HepG2 (cell line): ENCODE measurements around the gene TFAP2A. TPM values are rescaled to one million over a fixed set of nuclear protein-coding genes. Genes with fewer than 3 reads are reported as not detected.

Source experiments
- ATAC-seq: fragments of 200-7000 bp; cut with Tn5 transposase; 3 replicates; pipeline ENCODE4 v1.9.1; 2020; ENCODE audit warnings: mild to moderate bottlenecking, moderate library complexity
- BruUV-seq: library from RNA; stranded (reverse); fragments of 400-500 nt; replicated peaks from 2 replicates; lab custom pipeline; 2021; lab: Mats Ljungman, UMichigan
- CTCF ChIA-PET: fragments of 300-600 bp; formaldehyde crosslinking; extraction: SDS; loops from one replicate; lab custom pipeline; 2021; ENCODE audit warnings: low total read pairs, inconsistent platforms, low intra/inter-chr PET ratio; lab: Yijun Ruan, JAX
- POLR2A ChIA-PET: fragments of 350-600 bp; sonication (Branson Sonifier 250); formaldehyde crosslinking; loops from one replicate; lab custom pipeline; 2020; ENCODE audit warnings: antibody characterized with exemption, inconsistent platforms; lab: Yijun Ruan, JAX
- DNase-seq: peaks from one replicate; pipeline ENCODE4 v3.0.0-alpha.2; 2015; ENCODE audit warnings: low spot score
- FAIRE-seq: peaks from 3 replicates; lab custom pipeline; 2011; peaks lifted over from hg19 to GRCh38; lab: Jason Lieb, UNC
- H2AFZ ChIP-seq: one replicate; pipeline ENCODE4 v1.6.1; 2011; ENCODE audit warnings: low read length, inconsistent platforms
- H3K27ac ChIP-seq: fragments of 300-600 bp; 3 replicates; pipeline ENCODE4 v1.8.0; 2011; ENCODE audit warnings: mixed run types, mild to moderate bottlenecking, mixed read lengths, low read length, inconsistent platforms; ENCODE audit not compliant: insufficient read depth; ENCODE audit errors: extremely low read length
- H3K27me3 ChIP-seq, 2 experiments: fragments of 200-600 bp in 1 of 2; 2 replicates in 1 of 2; 3 replicates in 1 of 2; pipeline versions ENCODE4 v1.6.0 to v1.8.0; 2011; ENCODE audit warnings: low read length in 2 of 2, mild to moderate bottlenecking in 2 of 2, moderate library complexity in 2 of 2, inconsistent platforms in 1 of 2; ENCODE audit not compliant: insufficient read depth in 2 of 2, control insufficient read depth in 1 of 2
- H3K36me3 ChIP-seq, 2 experiments: fragments of 200-600 bp in 1 of 2; replicated peaks in 1 of 2; 2 replicates in 1 of 2; 3 replicates in 1 of 2; pipeline versions ENCODE4 v1.5.1 to v1.8.0; 2011; ENCODE audit warnings: low read length in 2 of 2, inconsistent platforms in 1 of 2; ENCODE audit not compliant: insufficient read depth in 2 of 2, control insufficient read depth in 1 of 2
- H3K4me1 ChIP-seq: 2 replicates; pipeline ENCODE4 v1.5.1; 2012; ENCODE audit warnings: low read length, inconsistent platforms; ENCODE audit not compliant: insufficient read depth
- H3K4me2 ChIP-seq: 2 replicates; pipeline ENCODE4 v1.6.0; 2011; ENCODE audit warnings: low read depth, low read length, inconsistent platforms
- H3K4me3 ChIP-seq, 3 experiments: fragments of 200-600 bp in 1 of 3; sonication (generic), shearing (Covaris generic) in 1 of 3; replicated peaks in 1 of 3; 2 replicates each; pipeline ENCODE4 v1.5.1; 2011 to 2016; ENCODE audit warnings: low read length in 3 of 3, inconsistent platforms in 2 of 3, low read depth in 2 of 3, mild to moderate bottlenecking in 2 of 3, control low read depth in 1 of 3, mixed read lengths in 1 of 3; ENCODE audit not compliant: insufficient read depth in 1 of 3
- H3K79me2 ChIP-seq: one replicate; pipeline ENCODE4 v1.6.1; 2011; ENCODE audit warnings: low read length, inconsistent platforms; ENCODE audit not compliant: insufficient read depth
- H3K9ac ChIP-seq: 2 replicates; pipeline ENCODE4 v1.6.0; 2011; ENCODE audit warnings: mild to moderate bottlenecking, low read depth, low read length, inconsistent platforms; ENCODE audit not compliant: insufficient read depth
- H3K9me3 ChIP-seq: 2 replicates; pipeline ENCODE4 v1.5.1; 2012; ENCODE audit warnings: mild to moderate bottlenecking, low read length
- H4K20me1 ChIP-seq: 2 replicates; pipeline ENCODE4 v1.6.0; 2011; ENCODE audit warnings: inconsistent platforms, mild to moderate bottlenecking, low read length, moderate library complexity; ENCODE audit not compliant: insufficient read depth
- BRCA1 ChIP-seq: sonication (generic); formaldehyde crosslinking; IDR thresholded peaks from 2 replicates; pipeline ENCODE4 v1.4.0; 2020; ENCODE audit warnings: missing genetic modification reagents
- BRF2 ChIP-seq: sonication (generic); formaldehyde crosslinking; IDR thresholded peaks from 2 replicates; pipeline ENCODE4 v1.8.1; 2022; ENCODE audit warnings: mild to moderate bottlenecking, missing genetic modification reagents
- KDM3A ChIP-seq: IDR thresholded peaks from 2 replicates; pipeline ENCODE4 v1.6.1; 2018; ENCODE audit warnings: low read depth, missing compliant biosample characterization
- KLF12 ChIP-seq: sonication (generic); formaldehyde crosslinking; IDR thresholded peaks from 2 replicates; pipeline ENCODE4 v1.4.0; 2020; ENCODE audit warnings: missing genetic modification reagents, borderline replicate concordance
- MEIS1 ChIP-seq: sonication (generic); formaldehyde crosslinking; IDR thresholded peaks from 2 replicates; pipeline ENCODE4 v1.9.0; 2021; ENCODE audit warnings: mild to moderate bottlenecking, missing genetic modification reagents, moderate library complexity, borderline replicate concordance
- PAWR ChIP-seq: sonication (generic); formaldehyde crosslinking; IDR thresholded peaks from 2 replicates; pipeline ENCODE4 v1.4.0; 2020; ENCODE audit warnings: missing genetic modification reagents, mild to moderate bottlenecking, borderline replicate concordance
- RBAK ChIP-seq: sonication (generic); formaldehyde crosslinking; IDR thresholded peaks from 2 replicates; pipeline ENCODE4 v1.5.1; 2020; ENCODE audit warnings: mild to moderate bottlenecking, missing genetic modification reagents
- SOX13 ChIP-seq, 3 experiments: fragments of 450-650 bp in 1 of 3; sonication (generic) in 1 of 3; formaldehyde crosslinking in 1 of 3; IDR thresholded peaks in 2 of 3; conservative IDR thresholded peaks in 1 of 3; 2 replicates each; pipeline versions ENCODE4 v1.5.0 to v1.6.1; 2016 to 2020; ENCODE audit warnings: antibody characterized with exemption in 1 of 3, mild to moderate bottlenecking in 1 of 3, missing compliant biosample characterization in 1 of 3, missing genetic modification reagents in 1 of 3, moderate library complexity in 1 of 3
- SP1 ChIP-seq, 2 experiments: fragments of 450-650 bp in 1 of 2; sonication (generic) in 1 of 2; formaldehyde crosslinking in 1 of 2; IDR thresholded peaks; 2 replicates each; pipeline versions ENCODE4 v1.4.0 to v1.6.1; 2016 to 2020; ENCODE audit warnings: missing genetic modification reagents in 1 of 2
- ZC3H13 ChIP-seq: sonication (generic); formaldehyde crosslinking; IDR thresholded peaks from 2 replicates; pipeline ENCODE4 v1.8.1; 2023; ENCODE audit warnings: mild to moderate bottlenecking, missing genetic modification reagents, moderate library complexity
- ZNF12 ChIP-seq: sonication (generic); formaldehyde crosslinking; IDR thresholded peaks from 2 replicates; pipeline ENCODE4 v1.5.0; 2020; ENCODE audit warnings: missing genetic modification reagents
- ZNF766 ChIP-seq: sonication (generic); formaldehyde crosslinking; IDR thresholded peaks from 2 replicates; pipeline ENCODE4 v1.5.0; 2020; ENCODE audit warnings: missing genetic modification reagents, borderline replicate concordance
- ZUFSP ChIP-seq: sonication (generic); formaldehyde crosslinking; IDR thresholded peaks from 2 replicates; pipeline ENCODE4 v1.9.0; 2021; ENCODE audit warnings: missing genetic modification reagents, mild to moderate bottlenecking, borderline replicate concordance
- WGBS: methylation state at CpG from one replicate; pipeline ENCODE4 v1.1.6; 2017; ENCODE audit warnings: low lambda C conversion rate; 5-methylcytosine and 5-hydroxymethylcytosine counted together
- in situ Hi-C: cut with HindIII; loops from 2 replicates; pipeline ENCODE4 v1.10.0; 2017; ENCODE audit warnings: low pct_unique_long_range_greater_than_20kb; ENCODE audit not compliant: extremely low pct_ligation_motif_present
- intact Hi-C: fragments of 100-400 bp; cut with micrococcal nuclease; formaldehyde crosslinking; loops from one replicate; pipeline ENCODE4 v1.10.0; 2022; ENCODE audit not compliant: unreplicated experiment
- polyA plus RNA-seq, 8 experiments: library from polyadenylated mRNA; depleted of rRNA in 3 of 8; stranded (reverse) in 7 of 8; unstranded in 1 of 8; fragments of >200 nt; fragmentation: Illumina TruSeq in 4 of 8; extraction: Trizol in 4 of 8; gene quantifications; 2 replicates each; pipeline versions ENCODE4 v1.2.1 to v1.2.3, GENCODE V29; 2011 to 2016; ENCODE audit warnings: low read depth in 4 of 8, missing spikeins in 1 of 8, mixed read lengths in 1 of 8; ENCODE audit not compliant: insufficient read depth in 1 of 8
- total RNA-seq, 5 experiments: library from RNA; depleted of rRNA; stranded (reverse); fragments of >200 nt; fragmentation: Illumina TruSeq; extraction: Trizol; gene quantifications; 2 replicates each; pipeline ENCODE4 v1.2.3, GENCODE V29; 2016; ENCODE audit warnings: low read depth in 1 of 5

TFAP2A gene
- total and polyA plus RNA-seq, 2 of the 13 experiments (the other 11 are each of a cell fraction or from before 2014, with no cell fraction given): not detected

GRCh38 chr6:10384610-10385523, 30.0 kb downstream of the TFAP2A start:
- Histone ChIP-seq H3K27ac (no peak overlapping the region), H3K9me3 (no peaks in the 10 kb centered on the region)
- intact Hi-C loops: no loop called here
- TF ChIP-seq MEIS1 (CRISPR knock-in tag) (no peak), SOX13 (IDR thresholded peaks at IDR 0.05) (0 out of 2 replicates have a peak, but pooled peaks have one; percentile 15), SOX13 (CRISPR knock-in tag; conservative IDR thresholded peaks at IDR 0.05 in 1 of 2, IDR thresholded peaks at IDR 0.05 in 1 of 2) (no peak)
- TF ChIP-seq, all 625 proteins: peak for 1
- DNase-seq (no peak), FAIRE-seq (no peak), ATAC-seq (no peak)
- in situ Hi-C loops: no loop called here
- H3K36me3 ChIP-seq: no peaks in the 10 kb centered on the region
- ChIA-PET POLR2A (no interaction called here), CTCF (no interaction called here)
- H3K4me3 ChIP-seq: no peak overlapping the region
- H4K20me1 ChIP-seq: no peaks in the 10 kb centered on the region; the same call in 1 of the 2 replicates
- no peak overlapping the region for H3K9ac ChIP-seq
- H3K4me1 ChIP-seq: peaks cover 9% of the 10 kb centered on the region; the same call in 1 of the 2 replicates
- no TSS peak for BruUV-seq
- H3K4me2 ChIP-seq: no peak overlapping the region
- 62% methylated on average over 63 of the region's 64 CpGs for WGBS
- no peak overlapping the region for H2AFZ ChIP-seq
- peaks cover 19 to 83% of the 10 kb centered on the region in 2 experiments for H3K27me3 ChIP-seq
- H3K79me2 ChIP-seq: no peaks in the 10 kb centered on the region

- WGBS: 53% methylated on average over 9 of the region's 9 CpGs
- intact Hi-C loops (no loop called here), in situ Hi-C loops (no loop called here)
- POLR2A ChIA-PET: no interaction called here
- Histone ChIP-seq H3K4me2 (no peak overlapping the region), H2AFZ (no peak overlapping the region), H3K9ac (no peak overlapping the region), H3K27ac (no peak overlapping the region), H3K4me3 (no peak overlapping the region), H3K79me2 (no peaks in the 10 kb centered on the region), H3K27me3 (peaks cover 19 to 76% of the 10 kb centered on the region in 2 experiments), H3K36me3 (no peaks in the 10 kb centered on the region), H3K4me1 (peaks cover 9% of the 10 kb centered on the region; the same call in 1 of the 2 replicates), H4K20me1 (no peaks in the 10 kb centered on the region; the same call in 1 of the 2 replicates), H3K9me3 (no peaks in the 10 kb centered on the region)
- DNase-seq (no peak), ATAC-seq (no peak), FAIRE-seq (no peak)
- BruUV-seq: no TSS peak
- CTCF ChIA-PET: no interaction called here
- TF ChIP-seq ZC3H13 (CRISPR knock-in tag) (no peak), ZUFSP (no peak), ZNF766 (no peak), KLF12 (no peak), ZNF12 (CRISPR knock-in tag) (no peak), RBAK (no peak), KDM3A (CRISPR knock-in tag) (no peak), SP1 (IDR thresholded peaks at IDR 0.05) (no peak), SP1 (CRISPR knock-in tag; IDR thresholded peaks at IDR 0.05) (no peak), BRF2 (CRISPR knock-in tag) (no peak), PAWR (CRISPR knock-in tag) (no peak), BRCA1 (CRISPR knock-in tag) (no peak)
Observed at GRCh38 chr6:10384091-10384609, 30.7 kb downstream of the TFAP2A start.
